Hepatocyte (in vitro differentiated cells): ENCODE results near the gene CUL7.

Experiments used
- EZH2 ChIP-seq: fragments of 200-600 bp; sonication (generic); IDR thresholded peaks from 2 replicates; pipeline ENCODE4 v1.6.1; 2016; ENCODE audit warnings: antibody characterized with exemption, mild to moderate bottlenecking, borderline replicate concordance
- EZH2phosphoT487 ChIP-seq: fragments of 200-600 bp; sonication (generic); IDR thresholded peaks from one replicate; pipeline ENCODE4 v1.6.1; 2018; ENCODE audit warnings: antibody characterized with exemption, mild to moderate bottlenecking, low read depth, moderate library complexity; ENCODE audit not compliant: unreplicated experiment, severe bottlenecking
- TF ChIP-seq, protein P1 (sequence below): fragments of 200-600 bp; sonication (generic); IDR thresholded peaks from 2 replicates; pipeline ENCODE4 v1.5.1; 2016; ENCODE audit warnings: antibody characterized with exemption, mild to moderate bottlenecking; ENCODE audit not compliant: poor library complexity

DNA sequence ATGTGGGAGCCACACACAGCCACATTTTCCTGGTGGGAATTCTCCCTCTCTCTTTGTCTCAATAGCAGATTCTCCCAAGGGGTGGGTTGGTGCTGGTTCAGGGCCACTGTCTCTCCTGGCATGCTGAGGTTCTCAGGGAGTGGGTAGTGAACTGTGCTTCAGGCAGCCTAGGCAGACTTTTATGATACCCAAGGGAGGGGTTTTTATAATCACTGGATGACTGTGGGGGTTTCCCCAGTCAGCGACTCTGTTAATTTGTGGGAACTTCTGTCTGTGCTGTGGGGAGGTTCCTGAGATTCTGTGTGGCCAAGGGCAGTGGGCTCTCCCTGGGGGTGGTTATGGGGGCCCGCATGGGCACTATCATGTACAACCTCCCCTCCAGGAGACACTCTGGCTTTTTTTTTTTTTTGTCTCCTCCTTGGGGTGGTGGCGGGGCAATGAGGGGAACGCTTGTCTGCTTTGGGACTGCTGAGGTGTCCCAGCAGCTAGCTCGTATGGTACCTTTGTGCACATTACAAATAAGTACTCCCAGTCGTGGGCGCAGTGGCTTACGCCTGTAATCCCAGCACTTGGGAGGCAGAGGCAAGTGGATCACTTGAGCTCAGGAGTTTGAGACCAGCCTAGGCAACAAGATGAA lies 32.5 kb upstream of the CUL7 start:
- TF ChIP-seq, protein P1, sequence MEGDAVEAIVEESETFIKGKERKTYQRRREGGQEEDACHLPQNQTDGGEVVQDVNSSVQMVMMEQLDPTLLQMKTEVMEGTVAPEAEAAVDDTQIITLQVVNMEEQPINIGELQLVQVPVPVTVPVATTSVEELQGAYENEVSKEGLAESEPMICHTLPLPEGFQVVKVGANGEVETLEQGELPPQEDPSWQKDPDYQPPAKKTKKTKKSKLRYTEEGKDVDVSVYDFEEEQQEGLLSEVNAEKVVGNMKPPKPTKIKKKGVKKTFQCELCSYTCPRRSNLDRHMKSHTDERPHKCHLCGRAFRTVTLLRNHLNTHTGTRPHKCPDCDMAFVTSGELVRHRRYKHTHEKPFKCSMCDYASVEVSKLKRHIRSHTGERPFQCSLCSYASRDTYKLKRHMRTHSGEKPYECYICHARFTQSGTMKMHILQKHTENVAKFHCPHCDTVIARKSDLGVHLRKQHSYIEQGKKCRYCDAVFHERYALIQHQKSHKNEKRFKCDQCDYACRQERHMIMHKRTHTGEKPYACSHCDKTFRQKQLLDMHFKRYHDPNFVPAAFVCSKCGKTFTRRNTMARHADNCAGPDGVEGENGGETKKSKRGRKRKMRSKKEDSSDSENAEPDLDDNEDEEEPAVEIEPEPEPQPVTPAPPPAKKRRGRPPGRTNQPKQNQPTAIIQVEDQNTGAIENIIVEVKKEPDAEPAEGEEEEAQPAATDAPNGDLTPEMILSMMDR, result no peak
- no peak for TF ChIP-seq EZH2phosphoT487
- no peak for TF ChIP-seq EZH2
